GM10847 (cell line): ENCODE results near the gene OVOL1.

Source experiments
- POLR2A ChIP-seq: IDR thresholded peaks from 2 replicates; pipeline ENCODE4 v1.6.1; 2011; ENCODE audit not compliant: insufficient read length; ENCODE audit errors: extremely low read depth

Gene OVOL1

DNA sequence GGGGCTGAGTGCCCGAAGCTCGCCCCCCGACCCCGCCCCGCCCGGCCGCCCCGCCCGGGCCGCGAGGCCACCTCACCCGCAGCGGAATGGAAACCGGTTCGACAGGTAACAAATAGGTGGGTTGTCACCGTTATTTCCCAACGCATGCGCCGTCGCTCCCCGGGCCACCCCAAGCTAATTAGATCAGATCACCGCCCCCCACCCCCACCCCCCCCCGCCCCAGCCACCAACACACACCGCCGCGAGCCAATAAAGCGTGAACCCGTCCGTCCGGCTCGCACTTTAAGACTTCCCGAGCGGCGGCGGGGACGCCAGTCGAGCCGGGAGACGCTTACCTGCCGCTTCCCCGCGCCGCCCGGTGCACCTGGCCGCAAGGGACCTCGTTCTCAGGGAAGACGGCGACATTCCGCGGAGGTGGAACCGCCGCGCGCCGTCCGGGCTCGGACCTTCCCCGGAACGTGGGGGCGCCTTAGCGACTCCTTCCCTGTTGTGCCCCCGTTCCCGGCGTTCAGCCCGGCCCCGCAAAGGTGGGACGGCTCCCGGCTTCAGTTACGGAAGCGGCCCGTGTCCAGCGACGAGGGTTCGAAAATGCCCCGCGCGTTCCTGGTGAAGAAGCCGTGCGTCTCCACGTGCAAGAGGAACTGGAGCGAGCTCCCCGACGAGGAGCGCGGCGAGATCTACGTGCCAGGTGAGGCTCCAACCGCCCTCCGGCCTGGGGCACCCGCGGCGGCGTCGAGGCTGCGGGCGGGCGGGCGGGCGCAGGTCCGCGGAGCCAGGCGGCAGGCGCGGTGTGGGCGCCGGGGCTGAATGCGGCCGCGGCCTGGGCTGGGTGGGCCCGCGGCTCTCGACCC, at the start of gene OVOL1:
TSS of gene OVOL1 (plus strand) at position 278 of the 851 bp plus-strand sequence. CDS start at position 589, 311 bp downstream.
- TF ChIP-seq POLR2A, result no peak

DNA sequence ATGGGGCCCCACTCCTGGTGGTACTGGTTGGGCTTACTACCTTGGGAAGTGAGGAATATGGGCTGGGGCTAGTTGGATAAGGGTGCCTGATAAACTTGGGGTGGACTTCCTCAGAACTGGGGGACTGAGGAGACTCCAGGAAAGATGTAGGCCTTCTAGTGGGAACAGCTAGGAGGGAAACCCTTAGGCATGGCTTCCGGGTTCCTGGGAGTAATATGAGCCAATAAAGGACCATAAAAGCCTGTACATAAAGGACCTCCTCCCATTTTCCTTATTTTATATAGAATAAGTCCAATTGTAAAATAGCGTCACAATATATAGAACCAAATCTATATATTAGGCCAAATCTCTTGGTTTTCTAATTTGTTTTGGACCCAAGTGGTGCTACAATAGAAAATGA, 47.8 kb upstream of the OVOL1 start:
- TF ChIP-seq POLR2A, result no peak

- no peak for TF ChIP-seq POLR2A
These were observed 45.7 kb upstream of the OVOL1 start for GRCh38 chr11:65741185-65741584.

- no peak for TF ChIP-seq POLR2A
These were observed 44.5 kb upstream of the OVOL1 start for GRCh38 chr11:65742353-65742752.

DNA sequence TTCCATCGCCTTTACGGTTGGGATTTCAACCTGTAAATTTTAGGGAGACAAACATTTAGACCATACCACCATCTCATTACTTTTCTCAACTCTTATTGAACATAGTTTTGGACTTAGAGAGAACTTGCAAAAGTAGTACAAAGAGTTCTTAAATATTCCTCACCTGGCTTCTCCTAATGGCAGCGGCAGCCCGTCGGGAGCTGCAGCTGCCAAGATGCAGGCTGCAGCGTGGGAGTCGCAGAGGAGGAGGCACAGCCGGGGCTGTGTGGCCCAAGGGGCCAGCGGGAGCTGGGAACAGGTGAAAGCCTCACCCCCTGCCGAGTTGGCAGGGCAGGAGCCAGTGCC, 43.2 kb upstream of the OVOL1 start:
- no peak for TF ChIP-seq POLR2A

DNA sequence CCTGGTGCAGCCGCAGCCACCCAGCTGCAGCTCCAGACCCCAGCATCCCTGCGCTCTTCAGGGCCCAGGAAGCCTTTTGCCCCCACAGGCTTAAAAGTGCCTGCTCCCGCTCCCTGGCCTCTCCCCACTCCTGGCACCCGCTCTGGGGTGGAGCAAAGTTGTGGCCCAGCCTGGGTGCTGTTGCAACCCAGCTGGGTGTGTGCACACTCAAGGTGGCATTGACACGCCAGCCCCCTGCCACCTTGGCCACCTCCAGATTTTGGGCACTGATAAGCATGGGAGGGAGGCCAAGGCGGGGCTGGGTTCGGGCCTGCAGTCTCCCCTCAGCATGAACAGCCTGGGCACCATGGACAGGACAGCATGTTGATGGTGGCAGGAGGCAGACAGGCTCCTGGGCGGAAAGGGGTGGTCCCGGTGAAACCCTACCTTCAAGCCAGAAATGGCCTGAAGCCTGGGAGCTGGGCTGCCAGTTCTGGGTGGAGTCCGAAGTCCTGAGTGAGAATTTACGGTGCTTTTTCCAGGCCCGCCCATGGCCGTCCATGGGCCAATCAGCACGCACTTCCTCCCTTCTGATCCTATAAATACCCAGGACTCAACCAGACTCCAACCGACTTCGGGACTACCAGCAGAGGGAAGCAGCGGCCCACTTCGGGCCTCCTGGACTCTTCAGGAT, 42.7 kb upstream of the OVOL1 start:
- TF ChIP-seq POLR2A, result no peak

DNA sequence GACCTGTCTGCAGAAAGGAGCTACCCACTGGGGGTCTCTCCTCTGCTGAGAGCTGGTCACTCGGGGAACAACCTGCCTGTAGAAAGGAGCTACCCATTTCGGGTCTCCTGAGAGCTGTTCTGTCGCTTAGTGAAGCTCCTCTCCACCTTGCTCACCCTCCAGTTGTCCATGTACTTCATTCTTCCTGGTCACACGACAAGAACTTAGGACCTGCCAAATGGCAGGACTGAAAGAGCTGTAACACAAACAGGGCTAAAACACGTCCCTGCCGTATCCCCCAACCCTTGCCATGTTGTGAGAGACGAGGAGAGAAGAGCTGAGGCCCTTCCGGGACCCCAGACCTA, 42.2 kb upstream of the OVOL1 start:
- TF ChIP-seq POLR2A, result no peak

- TF ChIP-seq POLR2A, result no peak
These were observed 41.8 kb upstream of the OVOL1 start for GRCh38 chr11:65745049-65745448.

GRCh38 chr11:65764434-65764833, 22.4 kb upstream of the OVOL1 start:
- no peak for TF ChIP-seq POLR2A

- TF ChIP-seq POLR2A, result no peak
These were observed 20.3 kb upstream of the OVOL1 start for GRCh38 chr11:65766535-65766934.

GRCh38 chr11:65767406-65767805, 19.5 kb upstream of the OVOL1 start:
- no peak for TF ChIP-seq POLR2A

DNA sequence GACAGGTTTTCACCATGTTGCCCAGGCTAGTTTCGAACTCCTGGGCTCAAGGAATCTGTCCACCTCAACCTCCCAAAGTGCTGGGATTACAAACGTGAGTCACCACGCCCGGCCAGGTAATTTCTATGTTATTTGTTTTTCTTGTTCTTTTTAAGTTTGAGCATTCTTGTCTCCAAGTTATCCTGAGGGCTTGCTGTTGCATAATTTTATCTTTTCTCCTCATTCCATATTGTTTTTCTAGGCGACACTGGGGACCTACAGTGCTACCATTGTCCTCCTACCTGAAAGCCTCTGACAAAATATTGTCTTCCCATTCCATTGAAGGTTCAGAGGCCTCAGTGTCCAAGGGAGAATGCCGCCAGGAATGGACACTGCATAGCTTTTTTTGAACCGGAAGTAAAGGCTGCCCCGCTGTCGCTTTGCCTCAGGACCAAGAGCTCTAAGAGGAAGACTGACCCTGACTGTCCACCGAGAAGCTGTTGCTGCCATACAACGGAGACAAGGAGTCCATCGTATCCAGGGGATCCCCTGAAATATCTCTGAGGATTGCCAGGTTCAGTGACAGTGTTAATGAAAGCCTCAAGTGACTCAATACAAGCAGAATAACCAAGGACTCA, 15.8 kb upstream of the OVOL1 start:
- no peak for TF ChIP-seq POLR2A

GRCh38 chr11:65771589-65772112, 15.2 kb upstream of the OVOL1 start:
- no peak for TF ChIP-seq POLR2A

DNA sequence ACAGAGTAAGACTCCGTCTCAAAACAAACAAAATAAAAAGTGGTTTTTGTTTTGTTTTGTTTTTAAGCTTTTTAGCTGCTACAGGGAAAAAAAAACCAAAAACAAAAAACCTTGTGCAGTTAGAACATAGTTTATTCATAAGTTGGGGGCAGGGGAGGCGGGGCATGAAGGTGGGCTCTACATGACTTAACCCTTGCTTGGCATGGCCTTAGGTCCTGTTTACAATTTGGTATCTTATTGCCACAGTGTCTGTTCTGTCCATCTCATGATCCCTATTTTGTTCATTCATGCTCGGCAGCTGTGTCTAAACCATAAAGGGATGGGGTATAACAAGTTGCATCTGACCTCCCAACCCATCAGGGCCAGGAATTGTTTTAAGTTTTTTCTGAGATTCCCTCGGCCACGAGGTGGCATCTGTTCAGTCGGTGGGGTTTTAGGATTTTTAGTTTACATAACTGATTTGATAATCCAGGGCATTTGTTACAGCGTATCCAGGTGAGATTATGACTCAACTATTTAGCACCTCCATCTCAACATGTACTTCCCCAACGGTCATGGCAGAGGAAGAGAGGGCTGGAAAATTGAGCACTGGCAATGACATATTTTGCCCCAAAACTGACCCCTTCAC, 13.0 kb upstream of the OVOL1 start:
- TF ChIP-seq POLR2A, result no peak

DNA sequence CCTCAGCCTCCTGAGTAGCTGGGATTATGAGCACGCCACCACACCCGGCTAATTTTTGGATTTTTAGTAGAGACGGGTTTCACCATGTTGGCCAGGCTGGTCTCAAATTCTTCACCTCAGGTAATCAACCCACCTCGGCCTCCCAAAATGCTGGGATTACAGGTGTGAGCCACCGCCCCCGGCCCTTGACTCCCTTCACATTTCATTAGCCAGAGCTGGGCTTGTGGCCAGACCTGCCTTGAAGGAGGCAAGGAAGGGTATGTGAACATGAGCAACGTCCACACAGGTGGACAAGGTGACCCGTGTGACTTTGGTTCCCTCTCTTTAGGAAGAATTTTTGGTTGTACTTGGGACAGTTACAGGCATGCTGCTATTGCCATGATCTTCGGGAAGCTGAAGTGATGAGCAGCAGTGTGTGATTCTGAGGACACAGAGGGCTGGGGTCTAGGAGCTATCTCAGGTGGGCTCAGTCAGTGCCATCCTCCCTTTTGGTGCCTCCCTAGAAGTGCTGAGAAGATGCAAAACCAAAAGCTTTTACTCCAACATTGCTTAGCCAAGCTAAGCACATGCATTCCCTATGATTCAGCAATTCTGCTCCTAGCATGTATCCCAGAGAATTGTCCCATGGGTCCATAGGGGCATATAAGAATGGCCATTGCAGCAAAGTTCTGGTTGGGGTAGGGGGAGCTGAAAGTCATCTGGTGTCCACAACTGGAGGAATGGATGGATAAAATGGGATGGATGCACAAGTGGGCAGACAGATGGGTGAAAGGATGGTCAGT, 12.1 kb upstream of the OVOL1 start:
- TF ChIP-seq POLR2A, result no peak
